Stomach (tissue), 9 donors: ENCODE data around the gene ALDH7A1. TPM values are rescaled to one million over a fixed set of nuclear protein-coding genes. Genes with fewer than 3 reads are reported as not detected.

Source experiments
- DNase-seq, 2 donors: peaks; one replicate each; pipeline versions ENCODE4 v3.0.0 to v3.0.0-alpha.2; 2013 to 2019
- H3K27ac ChIP-seq, 5 donors: fragments of 200-600 bp in 4 of 5; sonication (generic) in 4 of 5; one replicate each; pipeline ENCODE4 v1.5.1; 2013 to 2019; ENCODE audit warnings: mild to moderate bottlenecking in 1 of 5, moderate library complexity in 1 of 5
- H3K27me3 ChIP-seq, 3 donors: fragments of 200-600 bp; sonication (generic); one replicate each; pipeline ENCODE4 v1.5.1; 2017 to 2019; ENCODE audit warnings: mixed run types in 1 of 3
- H3K36me3 ChIP-seq, 4 donors: fragments of 200-600 bp; sonication (generic); 1 replicate in 3 of 4; 2 replicates in 1 of 4; pipeline ENCODE4 v1.5.1; 2016 to 2019
- H3K4me1 ChIP-seq, 4 donors: fragments of 200-600 bp; sonication (generic); one replicate each; pipeline ENCODE4 v1.5.1; 2016 to 2019
- H3K4me3 ChIP-seq, 4 donors: fragments of 200-600 bp; sonication (generic) in 3 of 4; one replicate each; pipeline ENCODE4 v1.5.1; 2016 to 2019; ENCODE audit warnings: mild to moderate bottlenecking in 1 of 4
- H3K9me3 ChIP-seq, 4 donors: fragments of 200-600 bp; sonication (generic); one replicate each; pipeline ENCODE4 v1.5.1; 2016 to 2019
- EP300 ChIP-seq: sonication (generic); formaldehyde crosslinking; IDR thresholded peaks from one replicate; pipeline ENCODE4 v1.6.1; 2017; ENCODE audit warnings: antibody characterized with exemption
- POLR2A ChIP-seq, 4 donors: fragments of 450-650 bp; IDR thresholded peaks; one replicate each; pipeline ENCODE4 v1.6.1; 2016; ENCODE audit warnings: antibody characterized with exemption in 4 of 4, control low read depth in 2 of 4, mild to moderate bottlenecking in 1 of 4, moderate library complexity in 1 of 4
- POLR2AphosphoS5 ChIP-seq, 3 donors: sonication (generic); formaldehyde crosslinking; IDR thresholded peaks; one replicate each; pipeline ENCODE4 v1.6.1; 2016; ENCODE audit warnings: antibody characterized with exemption in 3 of 3
- WGBS, 5 donors: extraction: QIAGEN DNeasy Blood & Tissue Kit in 3 of 5; methylation state at CpG; one replicate each; pipeline versions ENCODE4 v1.1.5 to v1.1.7; 2013 to 2018; 5-methylcytosine and 5-hydroxymethylcytosine counted together
- intact Hi-C: fragments of 100-400 bp; cut with DNase I; formaldehyde crosslinking; loops from one replicate; pipeline ENCODE4 v1.15.1; 2023; ENCODE audit warnings: low total_unique reads
- polyA plus RNA-seq, 3 donors: library from polyadenylated mRNA; stranded (reverse); fragments of 200-250 nt; gene quantifications; one replicate each; pipeline ENCODE4 v1.2.3, GENCODE V29; 2013
- total RNA-seq, 5 donors: library from RNA; depleted of rRNA; stranded (reverse); fragments of >200 nt; gene quantifications; one replicate each; pipeline versions ENCODE4 v1.1.0 to v1.2.3, GENCODE V29; 2014 to 2016
- TF ChIP-seq, protein P1 (sequence below), 7 experiments: fragments of 450-650 bp in 4 of 7; fragments of 200-600 bp in 3 of 7; sonication (generic) in 3 of 7; IDR thresholded peaks; one replicate each; pipeline ENCODE4 v1.5.1; 2016 to 2019; ENCODE audit warnings: antibody characterized with exemption in 7 of 7, control low read depth in 2 of 7, mild to moderate bottlenecking in 1 of 7
- donor health status: healthy with polysubstance abuse.
- donor health status: Bipolar disorder and iron deficiency.
- donor health status: healthy.

Gene ALDH7A1
- total and polyA plus RNA-seq, 8 donors = 4.9 to 55.6 (median 32.6) TPM

DNA sequence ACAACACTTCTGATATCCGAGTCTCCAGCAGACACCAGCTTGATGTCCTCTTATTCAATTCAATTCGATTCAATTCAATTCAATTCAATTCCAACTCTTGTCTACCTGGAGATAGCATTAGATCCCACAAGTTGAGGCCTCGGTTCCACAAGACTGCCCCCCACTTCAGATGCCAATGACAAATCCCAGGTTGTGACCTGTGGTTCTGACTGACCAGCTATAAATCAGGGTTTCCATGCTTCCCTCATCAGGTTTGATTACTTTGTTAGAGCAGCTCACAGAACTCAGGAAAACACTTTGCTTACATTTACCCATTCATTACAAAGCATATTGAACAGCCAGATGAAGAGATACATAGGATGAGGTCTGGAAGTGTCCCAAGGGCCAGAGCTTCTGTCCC, 82.6 kb downstream of the ALDH7A1 start:
- intact Hi-C loops = no loop called here
- Histone ChIP-seq H3K9me3 (no peaks in the 10 kb centered on the region), H3K36me3 (no peaks in the 10 kb centered on the region), H3K4me1 (peaks cover 5 to 22% (median 12%) of the 10 kb centered on the region in 4 donors), H3K27me3 (no peaks in the 10 kb centered on the region), H3K4me3 (no peak overlapping the region), H3K27ac (peak overlapping the region in 4 of 5 donors; percentile 32 to 74 (median 65))
- TF ChIP-seq, protein P1, sequence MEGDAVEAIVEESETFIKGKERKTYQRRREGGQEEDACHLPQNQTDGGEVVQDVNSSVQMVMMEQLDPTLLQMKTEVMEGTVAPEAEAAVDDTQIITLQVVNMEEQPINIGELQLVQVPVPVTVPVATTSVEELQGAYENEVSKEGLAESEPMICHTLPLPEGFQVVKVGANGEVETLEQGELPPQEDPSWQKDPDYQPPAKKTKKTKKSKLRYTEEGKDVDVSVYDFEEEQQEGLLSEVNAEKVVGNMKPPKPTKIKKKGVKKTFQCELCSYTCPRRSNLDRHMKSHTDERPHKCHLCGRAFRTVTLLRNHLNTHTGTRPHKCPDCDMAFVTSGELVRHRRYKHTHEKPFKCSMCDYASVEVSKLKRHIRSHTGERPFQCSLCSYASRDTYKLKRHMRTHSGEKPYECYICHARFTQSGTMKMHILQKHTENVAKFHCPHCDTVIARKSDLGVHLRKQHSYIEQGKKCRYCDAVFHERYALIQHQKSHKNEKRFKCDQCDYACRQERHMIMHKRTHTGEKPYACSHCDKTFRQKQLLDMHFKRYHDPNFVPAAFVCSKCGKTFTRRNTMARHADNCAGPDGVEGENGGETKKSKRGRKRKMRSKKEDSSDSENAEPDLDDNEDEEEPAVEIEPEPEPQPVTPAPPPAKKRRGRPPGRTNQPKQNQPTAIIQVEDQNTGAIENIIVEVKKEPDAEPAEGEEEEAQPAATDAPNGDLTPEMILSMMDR (IDR thresholded peaks at IDR 0.05) = no peak
- TF ChIP-seq POLR2A (IDR thresholded peaks at IDR 0.05) (no peak), POLR2AphosphoS5 (IDR thresholded peaks at IDR 0.05) (no peak), EP300 (no peak)
- WGBS, 5 donors = 91 to 98% (median 96%) methylated on average over 3 of the region's 3 CpGs
- DNase-seq = no peak

DNA sequence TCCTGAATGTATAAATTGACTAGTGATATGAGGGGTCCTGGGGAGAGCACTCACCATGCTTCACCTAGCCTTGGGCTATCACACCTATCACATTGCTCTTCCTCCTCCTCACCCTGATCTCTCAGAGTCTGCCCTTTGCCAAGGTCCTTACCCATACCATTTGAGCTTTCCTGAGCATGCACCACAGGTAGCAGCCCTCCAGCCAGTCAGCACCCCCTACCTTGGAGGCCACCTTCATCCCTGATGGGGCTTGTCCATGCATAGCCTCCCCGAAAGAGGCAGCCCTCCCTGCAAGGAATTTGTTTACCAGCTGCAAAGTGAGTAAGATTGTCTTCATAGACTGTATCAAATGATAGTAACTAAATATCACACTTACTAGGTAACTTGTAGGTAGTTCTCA, 83.1 kb downstream of the ALDH7A1 start:
- Histone ChIP-seq H3K4me1 (peaks cover 5 to 22% (median 12%) of the 10 kb centered on the region in 4 donors), H3K27me3 (no peaks in the 10 kb centered on the region), H3K27ac (peak overlapping the region in 1 of 5 donors; percentile 74), H3K9me3 (no peaks in the 10 kb centered on the region), H3K4me3 (no peak overlapping the region), H3K36me3 (no peaks in the 10 kb centered on the region)
- TF ChIP-seq POLR2A (IDR thresholded peaks at IDR 0.05) (no peak), POLR2AphosphoS5 (IDR thresholded peaks at IDR 0.05) (no peak), EP300 (no peak)
- TF ChIP-seq, protein P1 (IDR thresholded peaks at IDR 0.05) = no peak
- no peak for DNase-seq
- intact Hi-C loops = no loop called here
- 95 to 100% (median 100%) methylated on average over 1 of the region's 1 CpG for WGBS, 5 donors

DNA sequence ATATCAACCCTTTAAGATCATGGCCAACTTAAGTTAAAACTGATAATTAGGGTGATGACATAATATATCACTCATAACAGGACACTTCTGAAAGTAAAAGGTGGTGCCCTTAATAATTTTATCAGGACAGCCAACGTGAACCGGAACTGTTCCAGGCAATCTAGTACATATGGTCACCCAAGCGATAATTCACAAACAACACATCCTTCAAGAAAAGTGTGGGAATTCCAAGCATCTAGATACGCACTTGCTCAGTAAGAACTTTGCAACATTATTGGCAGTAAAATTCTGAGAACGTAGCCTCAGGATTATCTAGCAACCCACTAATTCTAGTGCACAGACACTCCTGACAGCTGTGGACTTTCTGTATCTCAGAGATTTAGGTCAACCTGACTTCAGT, 85.7 kb downstream of the ALDH7A1 start:
- Histone ChIP-seq H3K4me3 (no peak overlapping the region), H3K36me3 (no peaks in the 10 kb centered on the region), H3K27ac (peak overlapping the region; percentile 20 to 84 (median 76)), H3K9me3 (no peaks in the 10 kb centered on the region), H3K27me3 (no peaks in the 10 kb centered on the region), H3K4me1 (peaks cover 4 to 21% (median 11%) of the 10 kb centered on the region in 4 donors)
- WGBS, 5 donors = 78 to 88% (median 81%) methylated on average over 5 of the region's 5 CpGs
- no peak for TF ChIP-seq EP300
- no peak for DNase-seq
- intact Hi-C loops = no loop called here

DNA sequence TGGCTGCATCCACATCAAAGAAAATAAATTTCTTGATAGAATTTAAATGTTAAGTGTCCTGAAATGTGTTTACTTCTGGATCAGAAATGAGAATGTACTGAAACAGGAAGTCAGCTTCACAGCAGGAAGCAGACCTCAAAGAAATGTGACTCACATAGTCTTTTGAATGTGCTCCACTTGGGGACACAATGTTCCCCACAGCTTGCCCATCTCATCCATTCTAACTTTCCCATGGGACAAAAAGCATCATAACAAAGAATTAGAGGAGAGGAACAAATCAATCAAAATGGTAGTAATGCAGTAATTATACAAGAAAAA, 86.1 kb downstream of the ALDH7A1 start:
- no peak for DNase-seq
- Histone ChIP-seq H3K4me1 (peaks cover 0 to 21% (median 11%) of the 10 kb centered on the region in 4 donors), H3K9me3 (no peaks in the 10 kb centered on the region), H3K27me3 (no peaks in the 10 kb centered on the region), H3K27ac (peak overlapping the region; percentile 64 to 84 (median 76)), H3K4me3 (no peak overlapping the region), H3K36me3 (no peaks in the 10 kb centered on the region)
- TF ChIP-seq POLR2AphosphoS5 (IDR thresholded peaks at IDR 0.05) (peak; percentile 60 to 89 (median 86)), EP300 (peak; percentile 60), POLR2A (IDR thresholded peaks at IDR 0.05) (no peak)
- intact Hi-C loops = no loop called here

DNA sequence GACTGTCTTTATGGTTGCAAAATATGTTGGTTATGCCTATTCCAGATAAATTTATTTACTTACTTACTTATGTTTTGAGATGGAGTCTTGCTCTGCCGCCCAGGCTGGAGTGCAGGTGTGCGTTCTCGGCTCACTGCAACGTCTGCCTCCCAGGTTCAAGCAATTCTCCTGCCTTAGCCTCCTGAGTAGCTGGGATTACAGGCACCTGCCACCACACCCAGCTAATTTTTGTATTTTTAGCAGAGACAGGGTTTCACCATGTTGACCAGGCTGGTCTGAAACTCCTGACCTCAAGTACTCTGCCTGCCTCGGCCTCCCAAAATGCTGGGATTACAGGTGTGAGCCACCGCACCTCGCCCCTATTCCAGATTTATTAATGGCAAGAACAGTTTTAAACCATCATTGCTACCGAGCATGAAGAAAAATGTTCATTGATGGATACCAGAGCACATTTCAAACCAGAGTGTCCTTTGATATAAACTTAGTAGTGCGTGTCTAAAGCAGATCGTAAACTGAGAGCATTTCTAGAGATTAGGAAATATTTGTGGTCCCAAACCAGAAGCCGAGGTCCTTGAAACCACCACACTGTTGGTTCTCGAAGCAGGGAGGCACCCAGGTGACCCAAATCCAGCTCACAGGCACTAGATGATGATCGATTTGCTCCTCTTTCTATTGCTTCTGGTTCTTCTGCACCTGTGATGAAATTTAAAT, 86.6 kb downstream of the ALDH7A1 start:
- no peak for DNase-seq
- Histone ChIP-seq H3K9me3 (no peaks in the 10 kb centered on the region), H3K4me1 (peaks cover 3 to 26% (median 13%) of the 10 kb centered on the region in 4 donors), H3K36me3 (no peaks in the 10 kb centered on the region), H3K4me3 (no peak overlapping the region), H3K27ac (peak overlapping the region; percentile 64 to 84 (median 76)), H3K27me3 (no peaks in the 10 kb centered on the region)
- TF ChIP-seq, protein P1 (IDR thresholded peaks at IDR 0.05) = no peak
- TF ChIP-seq POLR2AphosphoS5 (IDR thresholded peaks at IDR 0.05) = no peak
- WGBS, 5 donors = 84 to 90% (median 86%) methylated on average over 13 of the region's 13 CpGs
- intact Hi-C loops = no loop called here
